ENCODE results near the gene ATP5PO. TPM values are rescaled to one million over a fixed set of nuclear protein-coding genes. Genes with fewer than 3 reads are reported as not detected.

The ATP5PO gene, protein sequence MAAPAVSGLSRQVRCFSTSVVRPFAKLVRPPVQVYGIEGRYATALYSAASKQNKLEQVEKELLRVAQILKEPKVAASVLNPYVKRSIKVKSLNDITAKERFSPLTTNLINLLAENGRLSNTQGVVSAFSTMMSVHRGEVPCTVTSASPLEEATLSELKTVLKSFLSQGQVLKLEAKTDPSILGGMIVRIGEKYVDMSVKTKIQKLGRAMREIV
- 100 to 1,000 TPM; 261 to 560 (median 356) TPM for total RNA-seq

DNA sequence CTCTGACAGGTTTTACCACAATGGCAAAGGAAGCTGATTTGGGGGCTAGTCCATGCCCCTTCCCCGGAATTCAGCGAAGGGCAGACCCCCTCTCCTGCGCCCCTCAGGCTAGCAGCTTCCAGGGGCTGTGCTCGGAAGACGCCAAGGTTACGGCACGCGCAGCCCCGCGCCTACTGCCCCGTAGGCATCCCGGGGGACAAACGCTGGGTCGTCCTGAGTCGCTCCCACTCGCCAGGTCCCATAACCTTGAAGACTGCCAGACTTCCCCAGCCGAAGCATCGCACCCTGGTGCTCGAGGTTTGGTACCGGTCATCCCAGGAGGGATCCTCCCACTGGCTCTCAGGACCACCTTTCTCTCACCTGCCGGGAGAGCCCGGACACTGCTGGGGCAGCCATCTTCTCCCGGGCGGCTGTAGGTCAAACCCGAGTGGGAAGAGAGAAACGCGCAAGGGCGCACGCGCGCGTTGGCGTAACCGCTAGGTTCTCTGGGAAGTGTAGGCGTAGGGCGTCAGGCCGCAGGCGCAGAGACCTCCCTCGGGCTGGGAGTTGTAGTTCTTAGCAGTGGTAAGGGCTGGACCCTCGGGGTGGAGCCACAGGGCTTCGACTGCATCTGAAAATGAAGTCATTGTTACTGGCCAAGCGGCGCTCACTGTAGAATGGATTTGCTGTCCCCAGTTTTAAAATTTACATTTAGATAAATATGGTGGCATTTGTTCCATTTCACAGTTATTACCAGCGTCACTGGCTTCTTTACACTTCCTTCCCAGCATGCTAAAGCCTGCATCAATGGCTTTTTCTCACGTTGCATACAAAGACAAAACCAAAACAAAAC is at the start of gene ATP5PO:
Gene ATP5PO (minus strand): TSS at position 437 of the 832 bp plus-strand sequence. CDS start 41 bp downstream, at position 396.
- peaks cover 17 to 26% of the 10 kb centered on the region in 2 donors for H3K4me1 ChIP-seq
- ATAC-seq (peak; percentile 95 to 97), DNase-seq (peak; percentile 97 to 98)
- in situ Hi-C loops (cut with MboI; ENCODE audit: low sequenced_read_pairs in 4 of 4), result loop anchor here in 3 of 4 donors (25.0 kb wide), 2 partner anchors 697 to 722 kb away; partner anchors contain the start of gene RCAN1 (in 2 of the 3)
- H3K36me3 ChIP-seq, result peaks cover 0 to 28% of the 10 kb centered on the region in 2 donors
- TF ChIP-seq, protein P1, sequence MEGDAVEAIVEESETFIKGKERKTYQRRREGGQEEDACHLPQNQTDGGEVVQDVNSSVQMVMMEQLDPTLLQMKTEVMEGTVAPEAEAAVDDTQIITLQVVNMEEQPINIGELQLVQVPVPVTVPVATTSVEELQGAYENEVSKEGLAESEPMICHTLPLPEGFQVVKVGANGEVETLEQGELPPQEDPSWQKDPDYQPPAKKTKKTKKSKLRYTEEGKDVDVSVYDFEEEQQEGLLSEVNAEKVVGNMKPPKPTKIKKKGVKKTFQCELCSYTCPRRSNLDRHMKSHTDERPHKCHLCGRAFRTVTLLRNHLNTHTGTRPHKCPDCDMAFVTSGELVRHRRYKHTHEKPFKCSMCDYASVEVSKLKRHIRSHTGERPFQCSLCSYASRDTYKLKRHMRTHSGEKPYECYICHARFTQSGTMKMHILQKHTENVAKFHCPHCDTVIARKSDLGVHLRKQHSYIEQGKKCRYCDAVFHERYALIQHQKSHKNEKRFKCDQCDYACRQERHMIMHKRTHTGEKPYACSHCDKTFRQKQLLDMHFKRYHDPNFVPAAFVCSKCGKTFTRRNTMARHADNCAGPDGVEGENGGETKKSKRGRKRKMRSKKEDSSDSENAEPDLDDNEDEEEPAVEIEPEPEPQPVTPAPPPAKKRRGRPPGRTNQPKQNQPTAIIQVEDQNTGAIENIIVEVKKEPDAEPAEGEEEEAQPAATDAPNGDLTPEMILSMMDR (IDR thresholded peaks at IDR 0.05 in 4 of 5, conservative IDR thresholded peaks at IDR 0.05 in 1 of 5), result peak in 1 of 5 experiments; percentile 10
- peak; percentile 82 to 86 for TF ChIP-seq POLR2A (IDR thresholded peaks at IDR 0.05)
- peak within 1 kb of the TSS; percentile 88 to 93 (median 92) for H3K27ac ChIP-seq
- intact Hi-C loops (cut with DNase I; ENCODE audit: low total_unique reads), result loop anchor here (2.0 to 10.0 kb wide), 4 partner anchors 157 to 699 kb away; partner anchors contain the start of genes CRYZL1, ITSN1, MRPS6 and RCAN1
- H3K4me3 ChIP-seq, result peak within 1 kb of the TSS; percentile 86 to 96 (median 90)
- H3K9me3 ChIP-seq, result no peaks in the 10 kb centered on the region
- no peaks in the 10 kb centered on the region for H3K27me3 ChIP-seq

DNA sequence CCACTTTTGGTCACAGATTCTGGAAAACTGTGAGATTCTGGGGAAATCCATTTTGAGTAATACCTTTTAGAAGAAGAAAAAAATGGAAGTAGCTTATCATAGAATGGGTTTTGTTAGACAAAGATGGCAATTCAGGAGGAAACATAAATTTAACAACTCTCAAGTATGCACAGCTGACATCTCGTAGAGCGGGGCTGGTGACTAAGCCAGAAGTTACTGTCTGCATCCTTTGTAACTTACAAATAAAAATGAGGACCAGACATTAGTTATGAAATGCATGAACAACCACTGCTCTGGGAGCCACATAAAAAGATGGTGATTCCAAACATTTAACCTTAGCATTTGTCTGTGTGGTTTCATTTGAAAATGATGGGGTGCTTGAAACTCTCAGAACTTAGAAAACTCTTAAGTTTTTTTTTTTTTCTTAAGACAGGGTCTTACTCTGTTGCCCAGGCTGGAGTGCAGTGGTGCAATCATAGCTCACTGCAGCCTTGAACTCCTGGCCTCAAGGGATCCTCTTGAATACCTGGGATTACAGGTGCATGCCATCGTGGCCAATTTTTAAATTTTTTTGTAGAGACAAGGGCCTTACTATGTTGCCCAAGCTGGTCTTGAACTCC is 49.2 kb upstream of the ATP5PO start:
- Histone ChIP-seq H3K4me1 (peaks cover 15% of the 10 kb centered on the region in 2 donors), H3K4me3 (no peak overlapping the region), H3K36me3 (no peaks in the 10 kb centered on the region), H3K9me3 (peaks cover 0 to 10% (median 0%) of the 10 kb centered on the region in 3 donors), H3K27me3 (no peaks in the 10 kb centered on the region), H3K27ac (no peak overlapping the region)
- ATAC-seq, result no peak
- TF ChIP-seq, protein P1 (IDR thresholded peaks at IDR 0.05 in 4 of 5, conservative IDR thresholded peaks at IDR 0.05 in 1 of 5), result no peak
- no peak for TF ChIP-seq POLR2A (IDR thresholded peaks at IDR 0.05)
- intact Hi-C loops (cut with DNase I; ENCODE audit: low total_unique reads), result no loop called here
- no peak for DNase-seq
- in situ Hi-C loops (cut with MboI; ENCODE audit: low sequenced_read_pairs in 4 of 4), result no loop called here

DNA sequence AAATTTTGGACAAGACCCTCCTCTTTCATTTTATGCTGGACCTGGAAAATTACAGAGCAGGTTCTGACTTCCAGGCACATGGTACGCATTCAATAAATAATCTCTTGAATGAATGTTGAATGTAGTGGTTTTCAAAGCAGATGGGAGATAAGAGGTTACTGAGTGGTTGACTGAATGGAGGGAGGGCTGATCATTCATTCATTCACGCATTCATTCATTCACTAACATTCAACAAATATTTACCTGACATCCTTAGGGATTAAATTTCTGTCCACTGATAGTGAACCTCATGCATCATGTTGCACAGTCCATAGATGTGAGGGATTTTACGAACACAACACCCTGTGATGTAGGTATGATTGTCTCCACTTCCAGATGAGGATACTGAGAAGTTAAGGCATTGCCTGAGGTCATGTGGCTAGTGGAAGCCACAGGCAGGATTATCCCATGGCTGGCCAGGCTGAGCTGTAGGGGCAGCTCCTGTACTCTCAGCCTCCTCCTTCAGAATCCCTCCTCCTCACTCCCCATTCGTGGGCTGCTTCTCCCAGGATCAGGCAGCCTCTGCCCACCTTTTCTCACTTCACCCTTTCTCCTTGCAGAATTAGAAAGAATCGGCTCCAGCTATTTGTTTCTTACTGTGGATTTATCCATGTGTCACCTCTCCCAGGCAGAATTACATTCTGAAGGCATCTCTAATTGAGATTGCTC is 48.4 kb upstream of the ATP5PO start:
- H3K4me3 ChIP-seq, result no peak overlapping the region
- in situ Hi-C loops (cut with MboI; ENCODE audit: low sequenced_read_pairs in 4 of 4), result no loop called here
- intact Hi-C loops (cut with DNase I; ENCODE audit: low total_unique reads), result no loop called here
- TF ChIP-seq POLR2A (IDR thresholded peaks at IDR 0.05), result no peak
- TF ChIP-seq, protein P1 (IDR thresholded peaks at IDR 0.05 in 4 of 5, conservative IDR thresholded peaks at IDR 0.05 in 1 of 5), result no peak
- H3K27me3 ChIP-seq, result no peaks in the 10 kb centered on the region
- no peaks in the 10 kb centered on the region for H3K36me3 ChIP-seq
- DNase-seq (no peak), ATAC-seq (no peak)
- H3K4me1 ChIP-seq, result peaks cover 7% of the 10 kb centered on the region in 2 donors
- no peak overlapping the region for H3K27ac ChIP-seq
- peaks cover 0 to 12% (median 0%) of the 10 kb centered on the region in 3 donors for H3K9me3 ChIP-seq

DNA sequence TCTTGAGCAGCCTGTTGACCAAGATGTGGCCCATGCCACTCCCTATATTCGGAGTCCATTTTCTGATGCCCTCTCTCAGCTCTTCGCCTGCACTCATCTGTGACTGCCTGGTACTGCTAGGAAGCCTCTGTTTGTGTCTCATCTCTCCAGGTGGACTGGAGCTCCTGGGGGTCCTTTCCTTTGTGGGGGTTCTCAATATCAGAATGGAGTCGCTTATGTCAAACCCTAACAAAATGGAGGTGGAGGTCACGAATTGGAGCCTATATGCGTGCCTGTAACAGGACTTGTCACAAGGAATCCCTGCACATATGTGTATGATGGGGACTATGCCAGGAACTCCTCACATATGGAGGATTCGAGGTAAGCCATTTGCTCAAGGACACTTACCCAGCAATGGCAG is 46.7 kb upstream of the ATP5PO start:
- Histone ChIP-seq H3K27me3 (no peaks in the 10 kb centered on the region), H3K4me1 (no peaks in the 10 kb centered on the region), H3K4me3 (no peak overlapping the region), H3K9me3 (peaks cover 0 to 12% (median 0%) of the 10 kb centered on the region in 3 donors), H3K36me3 (no peaks in the 10 kb centered on the region), H3K27ac (no peak overlapping the region)
- DNase-seq, result no peak
- TF ChIP-seq, protein P1 (IDR thresholded peaks at IDR 0.05 in 4 of 5, conservative IDR thresholded peaks at IDR 0.05 in 1 of 5), result no peak
- no peak for TF ChIP-seq POLR2A (IDR thresholded peaks at IDR 0.05)
- in situ Hi-C loops (cut with MboI; ENCODE audit: low sequenced_read_pairs in 4 of 4), result no loop called here
- ATAC-seq, result no peak
- intact Hi-C loops (cut with DNase I; ENCODE audit: low total_unique reads), result no loop called here

Data from gastrocnemius medialis (tissue), 4 donors.